WERI-Rb-1 (cell line): ENCODE measurements around the gene CTPS1.

ENCODE experiments used
- DNase-seq: peaks from one replicate; pipeline ENCODE4 v3.0.0-alpha.2; 2020
- H3K27ac ChIP-seq: fragments of 250-450 bp; sonication (Bioruptor Pico); 2 replicates; pipeline ENCODE4 v1.5.1; 2020; ENCODE audit warnings: mild to moderate bottlenecking, moderate library complexity
- H3K27me3 ChIP-seq: fragments of 250-450 bp; sonication (Bioruptor Pico); 2 replicates; pipeline ENCODE4 v1.5.1; 2021; ENCODE audit warnings: mild to moderate bottlenecking, low read depth, moderate library complexity; ENCODE audit not compliant: insufficient read depth, severe bottlenecking
- H3K36me3 ChIP-seq: fragments of 250-450 bp; sonication (Bioruptor Pico); 2 replicates; pipeline ENCODE4 v1.5.1; 2020; ENCODE audit warnings: mild to moderate bottlenecking, moderate library complexity
- H3K4me3 ChIP-seq: 2 replicates; pipeline ENCODE4 v1.5.1; 2011; ENCODE audit warnings: low read depth, mild to moderate bottlenecking, control low read depth, low read length
- H3K9me3 ChIP-seq: fragments of 250-450 bp; sonication (Bioruptor Pico); 2 replicates; pipeline ENCODE4 v1.5.1; 2021; ENCODE audit warnings: mild to moderate bottlenecking, moderate library complexity; ENCODE audit not compliant: severe bottlenecking
- TF ChIP-seq, protein P1 (sequence below): IDR thresholded peaks from 2 replicates; pipeline ENCODE4 v1.5.1; 2011; ENCODE audit warnings: low read depth, mild to moderate bottlenecking, control low read depth, inconsistent platforms, low read length

Gene CTPS1

GRCh38 chr1:41003127-41003639, 23.7 kb downstream of the CTPS1 start:
- no peak overlapping the region for H3K4me3 ChIP-seq
- H3K36me3 ChIP-seq, result peaks cover 99% of the 10 kb centered on the region
- no peak for DNase-seq
- H3K27ac ChIP-seq, result no peak overlapping the region
- TF ChIP-seq, protein P1, sequence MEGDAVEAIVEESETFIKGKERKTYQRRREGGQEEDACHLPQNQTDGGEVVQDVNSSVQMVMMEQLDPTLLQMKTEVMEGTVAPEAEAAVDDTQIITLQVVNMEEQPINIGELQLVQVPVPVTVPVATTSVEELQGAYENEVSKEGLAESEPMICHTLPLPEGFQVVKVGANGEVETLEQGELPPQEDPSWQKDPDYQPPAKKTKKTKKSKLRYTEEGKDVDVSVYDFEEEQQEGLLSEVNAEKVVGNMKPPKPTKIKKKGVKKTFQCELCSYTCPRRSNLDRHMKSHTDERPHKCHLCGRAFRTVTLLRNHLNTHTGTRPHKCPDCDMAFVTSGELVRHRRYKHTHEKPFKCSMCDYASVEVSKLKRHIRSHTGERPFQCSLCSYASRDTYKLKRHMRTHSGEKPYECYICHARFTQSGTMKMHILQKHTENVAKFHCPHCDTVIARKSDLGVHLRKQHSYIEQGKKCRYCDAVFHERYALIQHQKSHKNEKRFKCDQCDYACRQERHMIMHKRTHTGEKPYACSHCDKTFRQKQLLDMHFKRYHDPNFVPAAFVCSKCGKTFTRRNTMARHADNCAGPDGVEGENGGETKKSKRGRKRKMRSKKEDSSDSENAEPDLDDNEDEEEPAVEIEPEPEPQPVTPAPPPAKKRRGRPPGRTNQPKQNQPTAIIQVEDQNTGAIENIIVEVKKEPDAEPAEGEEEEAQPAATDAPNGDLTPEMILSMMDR, result no peak
- H3K27me3 ChIP-seq, result no peaks in the 10 kb centered on the region
- H3K9me3 ChIP-seq, result no peaks in the 10 kb centered on the region

DNA sequence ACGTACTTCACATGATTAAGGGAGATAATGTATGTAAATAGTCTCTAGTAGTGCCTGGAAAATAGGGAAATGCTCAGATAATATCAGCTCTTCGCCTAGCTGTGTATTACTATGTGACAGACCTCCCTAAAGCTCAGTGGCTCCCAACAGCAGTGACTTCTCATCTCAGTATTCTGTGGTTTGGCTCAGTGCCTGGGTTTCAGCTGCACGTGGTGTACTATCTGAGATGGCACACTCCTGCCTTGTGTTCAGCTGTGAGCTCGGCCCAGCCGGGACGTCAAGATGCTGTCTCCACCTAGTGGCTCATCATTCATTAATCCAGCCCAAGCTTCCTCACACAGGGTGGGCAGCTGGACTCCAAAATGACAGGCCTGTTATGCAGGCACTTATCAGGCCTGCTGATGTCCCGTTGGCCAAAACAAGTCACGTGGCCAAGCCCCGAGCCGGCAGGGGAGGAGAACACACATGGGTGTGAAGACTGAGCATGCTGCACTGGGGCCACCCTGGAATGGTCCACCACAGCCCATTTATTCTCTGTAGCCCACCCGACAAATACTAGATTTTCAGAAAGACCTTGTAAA, 24.2 kb downstream of the CTPS1 start:
- Histone ChIP-seq H3K27ac (no peak overlapping the region), H3K9me3 (no peaks in the 10 kb centered on the region), H3K4me3 (no peak overlapping the region), H3K36me3 (peaks cover 100% of the 10 kb centered on the region), H3K27me3 (no peaks in the 10 kb centered on the region)
- peak; percentile 43 for DNase-seq
- TF ChIP-seq, protein P1, result peak; percentile 50

GRCh38 chr1:41005876-41006275, 26.4 kb downstream of the CTPS1 start:
- TF ChIP-seq, protein P1, result no peak
- H3K27me3 ChIP-seq, result no peaks in the 10 kb centered on the region
- no peaks in the 10 kb centered on the region for H3K9me3 ChIP-seq
- no peak overlapping the region for H3K27ac ChIP-seq
- no peak overlapping the region for H3K4me3 ChIP-seq
- peaks cover 100% of the 10 kb centered on the region for H3K36me3 ChIP-seq
- no peak for DNase-seq

GRCh38 chr1:41006942-41007865, 27.7 kb downstream of the CTPS1 start:
- Histone ChIP-seq H3K27me3 (no peaks in the 10 kb centered on the region), H3K27ac (no peak overlapping the region), H3K4me3 (no peak overlapping the region), H3K36me3 (peaks cover 100% of the 10 kb centered on the region), H3K9me3 (no peaks in the 10 kb centered on the region)
- no peak for DNase-seq
- TF ChIP-seq, protein P1, result no peak

DNA sequence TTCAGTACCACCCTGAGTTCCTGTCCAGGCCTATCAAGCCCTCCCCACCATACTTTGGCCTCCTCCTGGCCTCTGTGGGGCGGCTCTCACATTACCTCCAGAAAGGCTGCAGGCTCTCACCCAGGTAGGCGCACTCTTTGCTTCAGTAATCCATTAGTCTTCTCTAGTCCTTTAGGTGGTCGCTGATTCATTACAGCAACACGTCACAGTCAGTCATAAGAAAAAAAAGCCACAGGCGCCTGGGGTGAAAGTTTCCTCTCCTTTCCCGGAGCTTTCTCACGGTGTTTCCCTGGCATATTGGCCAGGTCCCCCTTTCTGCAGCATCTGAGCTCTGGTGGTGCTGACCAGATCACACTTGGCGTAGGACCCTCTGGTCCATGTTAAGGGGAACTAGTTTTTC, 30.0 kb downstream of the CTPS1 start:
- TF ChIP-seq, protein P1, result no peak
- H3K27ac ChIP-seq, result no peak overlapping the region
- no peak overlapping the region for H3K4me3 ChIP-seq
- peaks cover 95% of the 10 kb centered on the region for H3K36me3 ChIP-seq
- DNase-seq, result no peak
- H3K9me3 ChIP-seq, result no peaks in the 10 kb centered on the region
- no peaks in the 10 kb centered on the region for H3K27me3 ChIP-seq
